GM21360 (cell line): ENCODE results near the gene MINDY3.
A peak's percentile ranks its signal among the peaks of the same experiment; 100 is the strongest.
"Not testable (repeated sequence)": the region's sequence is repeated elsewhere in the genome, so short reads cannot be mapped to it uniquely, and the experiment has no call there.

Experiments used
- ATAC-seq: cut with Tn5 transposase; IDR thresholded peaks from one replicate; pipeline ENCODE4 v1.9.1; 2021; ENCODE audit warnings: mild to moderate bottlenecking, moderate library complexity; ENCODE audit not compliant: unreplicated experiment

MINDY3 gene

DNA sequence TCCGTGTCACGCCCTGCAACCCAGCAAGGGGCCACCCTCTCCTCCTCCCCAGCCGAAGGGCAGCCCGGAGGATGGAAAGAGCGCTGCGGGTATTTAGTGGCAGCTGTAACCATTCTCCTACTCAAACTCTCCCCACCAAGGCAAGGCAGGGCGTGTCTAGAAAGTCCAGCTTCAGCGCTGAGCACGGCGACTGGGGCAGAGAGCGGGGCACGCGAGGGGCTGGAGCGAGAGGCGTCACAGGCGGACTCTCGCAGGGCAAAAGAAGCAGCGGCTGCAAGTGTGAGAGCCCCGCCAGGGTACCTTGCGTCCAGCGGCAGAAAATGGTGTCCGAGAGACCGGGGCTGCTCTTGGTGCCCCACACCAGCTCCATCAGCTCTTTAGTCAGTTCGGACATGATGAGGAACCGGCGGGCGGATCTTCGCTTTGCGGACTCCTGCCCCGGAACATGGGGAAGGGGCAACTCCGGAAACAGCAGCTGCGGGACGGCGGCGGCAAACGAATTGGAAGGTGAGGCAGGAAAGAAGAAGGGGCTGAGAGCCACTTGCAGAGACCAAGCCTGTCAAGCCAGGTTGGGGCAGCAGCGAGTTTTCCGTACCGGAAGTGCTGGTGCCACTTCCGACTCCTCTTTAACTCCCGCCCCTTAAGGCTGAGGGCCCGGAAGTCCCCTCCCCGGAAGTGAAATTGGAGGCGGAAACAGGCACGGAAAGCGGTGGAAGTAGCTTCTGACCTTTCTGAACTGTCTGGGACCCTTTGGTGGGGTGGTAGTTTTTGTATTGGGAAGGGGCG is at the start of gene MINDY3:
TSS of gene MINDY3 (minus strand) at position 602 of the 786 bp plus-strand sequence. CDS start at position 394, 208 bp downstream.
- ATAC-seq: peak; percentile 83

DNA sequence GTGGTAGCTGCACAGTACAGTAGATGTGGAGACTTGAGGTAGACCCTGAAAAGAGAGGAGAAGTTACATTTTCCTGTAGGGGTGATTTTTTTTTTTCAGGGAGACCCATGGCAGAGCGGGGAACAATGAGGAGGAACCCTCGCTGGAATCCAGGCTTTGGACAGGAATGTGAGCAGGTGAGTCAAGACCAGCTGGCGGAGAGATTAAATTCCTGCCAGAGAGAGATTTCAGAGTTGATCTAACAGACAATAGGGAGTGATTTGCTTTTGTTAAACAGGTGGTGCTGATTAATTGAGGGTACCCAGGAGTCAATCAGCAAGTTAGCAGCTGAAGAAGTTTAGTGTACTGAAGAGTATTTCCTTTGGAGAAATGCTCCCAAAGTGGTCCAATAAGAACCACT is 41.6 kb upstream of the MINDY3 start:
- ATAC-seq: no peak

DNA sequence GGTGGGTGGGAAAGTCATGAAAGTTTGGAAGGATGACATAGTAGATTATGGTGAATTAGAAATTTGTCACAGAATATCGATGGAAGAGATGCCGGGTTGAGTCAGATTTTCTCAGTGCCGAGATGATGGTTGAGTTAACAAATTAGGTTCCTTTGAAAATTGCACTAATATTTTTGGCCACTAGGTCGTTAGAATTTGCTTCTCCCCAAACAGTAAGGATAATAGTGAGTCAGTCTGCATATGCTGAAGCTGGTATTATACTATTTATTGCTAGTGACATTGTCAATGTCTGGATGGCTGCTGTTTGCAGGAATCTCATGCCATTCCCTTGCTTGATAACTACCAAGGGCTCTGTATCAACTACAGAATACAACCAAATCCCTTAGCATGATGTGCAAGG is 37.7 kb upstream of the MINDY3 start:
- ATAC-seq: no peak

DNA sequence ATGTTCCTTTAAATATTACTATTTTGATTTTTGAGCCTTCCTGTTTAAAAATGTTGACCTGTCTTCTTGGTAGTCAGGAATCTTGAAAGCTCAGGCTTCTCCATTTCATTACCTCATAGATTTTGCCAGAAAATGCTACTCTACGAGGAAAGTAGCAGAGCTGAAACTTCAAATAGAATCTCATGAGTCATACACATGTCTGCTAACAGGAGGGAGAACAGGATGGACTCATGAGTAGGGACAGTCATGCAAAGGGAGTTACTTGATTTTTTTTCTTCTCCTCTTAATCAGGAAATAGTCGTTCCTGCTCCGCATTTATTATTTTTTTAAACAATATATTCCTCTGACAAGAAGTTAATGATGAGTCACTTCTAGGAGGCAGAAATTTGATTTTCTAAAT is 37.0 kb upstream of the MINDY3 start:
- no peak for ATAC-seq

DNA sequence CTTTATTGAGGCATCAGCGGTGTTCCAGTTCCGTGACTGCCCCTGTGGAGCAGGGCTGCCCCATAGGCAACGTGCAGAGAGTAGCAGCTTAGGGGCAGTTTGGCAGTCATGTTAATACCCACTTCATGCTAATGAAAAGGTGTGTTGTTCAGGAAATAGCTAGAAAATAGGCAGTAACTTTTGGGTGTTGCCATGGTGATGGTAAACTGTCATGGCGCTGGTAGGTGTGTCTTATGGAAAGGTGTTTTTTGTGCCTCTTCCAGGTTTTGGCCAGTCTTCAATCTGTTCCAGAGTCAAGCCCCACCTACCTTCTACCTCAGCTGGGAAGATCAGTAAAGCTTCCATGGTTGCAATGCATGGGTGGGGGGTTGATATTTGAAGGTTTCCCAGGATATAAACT is 36.3 kb upstream of the MINDY3 start:
- no peak for ATAC-seq

DNA sequence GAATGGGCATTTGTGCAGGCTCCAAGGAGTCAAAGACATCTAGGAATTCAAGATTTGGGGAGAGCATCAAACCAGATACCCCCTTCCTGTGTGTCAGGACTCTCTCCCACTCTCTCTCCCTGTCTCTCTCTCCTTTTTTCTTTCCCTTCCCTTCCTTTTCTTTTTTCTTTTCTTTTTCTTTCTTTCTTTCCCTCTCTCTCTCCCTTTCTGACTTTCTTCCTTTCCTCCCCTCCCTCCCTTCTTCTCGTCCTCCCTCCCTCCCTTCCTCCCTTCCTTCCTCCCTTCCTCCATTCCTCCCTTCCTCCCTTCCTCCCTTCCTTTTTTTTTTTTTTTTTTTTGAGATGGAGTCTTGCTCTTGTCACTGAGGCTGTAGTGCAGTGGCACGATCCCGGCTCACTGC is 24.1 kb upstream of the MINDY3 start:
- ATAC-seq: no peak

DNA sequence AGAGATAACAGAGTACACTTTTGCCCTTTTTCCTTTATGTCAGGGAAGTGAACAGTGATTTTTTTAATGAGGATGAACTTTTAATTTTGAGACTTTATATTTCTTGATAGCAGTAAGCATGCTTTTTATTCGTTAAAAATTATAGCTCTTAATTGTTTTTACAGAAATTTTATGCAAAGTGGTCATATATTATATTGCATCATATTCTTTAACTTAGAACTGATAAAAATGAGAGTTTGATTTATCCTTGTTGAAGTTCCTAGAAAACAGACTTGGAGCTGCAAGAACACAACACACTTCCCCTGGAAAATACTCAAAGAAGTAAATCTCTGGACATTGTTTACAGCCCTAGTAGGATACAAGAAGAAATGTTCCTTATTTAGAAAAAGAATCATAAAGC is 21.2 kb upstream of the MINDY3 start:
- no peak for ATAC-seq

DNA sequence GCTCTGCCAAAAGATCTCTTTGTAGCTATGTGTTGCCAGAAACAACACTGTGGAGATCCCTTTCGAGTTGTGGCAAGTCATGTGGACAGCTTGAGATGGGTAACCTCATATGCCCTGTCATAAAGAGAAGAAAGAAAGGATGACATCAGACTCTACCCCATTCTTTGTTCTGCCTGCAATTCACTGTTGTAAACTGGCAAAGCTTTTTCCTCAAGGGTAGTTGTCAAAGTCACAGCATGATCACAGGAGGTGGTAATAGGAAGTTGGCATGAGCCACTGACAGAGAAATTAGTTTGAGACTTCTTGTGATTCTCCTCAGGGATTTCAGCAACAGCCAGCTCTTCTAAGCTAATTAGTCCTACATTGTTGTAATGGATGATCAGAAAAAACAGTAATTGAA is 19.4 kb upstream of the MINDY3 start:
- ATAC-seq: no peak

DNA sequence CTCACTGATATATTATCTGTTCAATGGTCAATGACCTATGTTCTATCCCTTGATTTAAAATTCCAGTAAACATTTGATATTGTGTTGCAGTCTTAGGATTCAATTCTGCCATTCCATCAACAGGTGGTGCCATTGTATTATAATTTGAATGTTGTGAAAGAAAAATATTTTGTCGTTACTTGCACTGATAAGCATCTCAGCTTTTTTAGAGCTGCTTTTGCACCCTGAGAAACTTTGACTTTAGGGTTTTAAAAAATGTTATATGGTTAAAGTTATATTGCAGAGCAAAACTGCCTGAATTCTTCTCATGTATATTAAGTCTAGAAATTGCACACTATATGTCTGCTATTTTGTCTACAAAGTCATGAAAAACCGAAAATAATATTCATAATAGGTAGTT is 18.8 kb upstream of the MINDY3 start:
- ATAC-seq: no peak

DNA sequence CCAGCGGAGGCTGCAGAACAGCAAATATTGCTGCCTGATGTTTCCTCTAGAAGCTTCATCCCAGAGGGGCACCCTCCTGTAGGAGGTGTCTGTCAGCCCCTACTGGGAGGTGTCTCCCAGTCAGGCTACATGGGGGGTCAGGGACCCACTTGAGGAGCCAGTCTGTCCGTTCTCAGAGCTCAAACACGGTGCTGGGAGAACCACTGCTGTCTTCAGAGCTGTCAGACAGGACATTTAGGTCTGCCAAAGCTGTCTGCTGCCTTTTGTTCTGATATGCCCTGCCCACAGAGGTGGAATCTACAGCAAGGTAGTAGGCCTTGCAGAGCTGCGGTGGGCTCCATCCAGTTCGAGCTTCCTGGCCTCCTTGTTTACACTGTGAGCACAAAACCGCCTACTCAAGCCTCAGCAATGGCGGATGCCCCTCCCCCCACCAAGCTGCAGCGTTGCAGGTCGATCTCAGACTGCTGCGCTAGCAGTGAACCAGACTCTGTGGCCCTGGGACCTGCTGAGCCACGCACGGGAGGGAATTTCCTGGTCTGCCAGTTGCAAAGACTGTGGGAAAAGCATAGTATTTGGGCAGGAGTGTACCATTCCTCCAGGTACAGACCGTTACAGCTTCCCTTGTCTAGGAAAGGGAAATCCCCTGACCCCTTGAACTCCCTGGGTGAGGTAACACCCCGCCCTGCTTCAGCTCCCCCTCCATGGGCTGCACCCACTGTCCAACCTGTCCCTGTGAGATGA is 17.7 kb upstream of the MINDY3 start:
- no peak for ATAC-seq

DNA sequence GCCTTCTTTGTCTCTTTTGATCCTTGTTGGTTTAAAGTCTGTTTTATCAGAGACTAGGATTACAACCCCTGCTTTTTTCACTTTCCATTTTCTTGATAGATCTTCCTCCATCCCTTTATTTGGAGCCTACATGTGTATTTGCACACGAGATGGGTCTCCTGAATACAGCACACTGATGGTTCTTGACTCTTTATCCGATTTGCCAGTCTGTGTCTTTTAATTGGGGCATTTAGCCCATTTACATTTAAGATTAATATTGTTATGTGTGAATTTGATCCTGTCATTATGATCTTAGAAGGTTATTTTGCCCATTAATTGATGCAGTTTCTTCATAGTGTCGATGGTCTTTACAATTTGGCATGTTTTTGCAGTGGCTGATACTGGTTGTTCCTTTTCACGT is 16.0 kb upstream of the MINDY3 start:
- ATAC-seq: not testable (repeated sequence)

DNA sequence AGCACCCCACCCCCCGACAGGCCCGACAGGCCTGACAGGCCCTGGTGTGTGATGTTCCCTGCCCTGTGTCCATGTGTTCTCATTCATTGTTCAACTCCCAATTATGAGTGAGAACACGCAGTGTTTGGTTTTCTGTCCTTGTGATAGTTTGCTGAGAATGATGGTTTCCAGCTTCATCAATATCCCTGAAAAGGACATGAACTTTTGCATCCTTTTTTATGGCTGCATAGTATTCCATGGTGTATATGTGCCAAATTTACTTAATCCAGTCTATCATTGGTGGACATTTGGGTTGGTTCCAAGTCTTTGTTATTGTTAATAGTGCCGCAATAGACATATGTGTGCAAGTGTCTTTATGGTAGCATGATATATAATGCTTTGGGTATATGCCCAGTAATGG is 12.3 kb upstream of the MINDY3 start:
- ATAC-seq: not testable (repeated sequence)

DNA sequence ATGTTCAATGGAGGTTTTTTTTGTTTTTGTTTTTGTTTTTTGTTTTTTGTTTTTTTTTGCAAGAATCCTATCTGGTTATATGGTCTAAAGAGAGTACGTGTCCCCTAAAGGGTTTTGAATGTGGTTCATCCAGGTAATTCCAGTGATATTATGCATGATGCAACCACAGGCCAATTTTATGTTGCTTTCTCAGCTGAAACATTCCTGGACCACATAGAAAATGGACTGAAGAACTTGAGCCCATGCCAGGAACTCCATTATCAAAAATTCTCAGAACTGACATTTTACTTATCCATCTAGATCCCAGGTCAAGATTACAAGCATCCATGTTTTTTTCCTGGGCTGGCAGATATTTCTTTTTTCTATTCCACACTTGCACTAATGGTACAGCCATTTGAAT is 11.5 kb upstream of the MINDY3 start:
- ATAC-seq: no peak

DNA sequence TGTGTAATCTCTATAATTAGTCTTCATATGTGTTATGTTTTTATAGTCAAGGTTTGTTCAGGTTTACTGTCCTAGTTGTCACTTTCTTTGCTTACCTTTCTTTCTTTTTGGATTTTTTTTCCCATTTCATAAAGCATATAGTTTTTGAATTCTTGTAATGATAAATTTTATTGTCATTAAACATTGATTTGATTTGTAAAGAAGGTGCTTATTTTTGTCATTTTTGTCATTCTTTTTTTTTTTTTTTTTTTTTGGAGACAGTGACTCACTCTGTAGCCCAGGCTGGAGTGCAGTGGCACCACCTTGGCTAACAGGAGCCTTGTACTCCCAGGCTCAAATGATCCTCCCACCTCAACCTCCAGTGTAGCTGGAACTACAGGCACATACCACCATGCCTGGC is 9.6 kb upstream of the MINDY3 start:
- ATAC-seq: no peak

DNA sequence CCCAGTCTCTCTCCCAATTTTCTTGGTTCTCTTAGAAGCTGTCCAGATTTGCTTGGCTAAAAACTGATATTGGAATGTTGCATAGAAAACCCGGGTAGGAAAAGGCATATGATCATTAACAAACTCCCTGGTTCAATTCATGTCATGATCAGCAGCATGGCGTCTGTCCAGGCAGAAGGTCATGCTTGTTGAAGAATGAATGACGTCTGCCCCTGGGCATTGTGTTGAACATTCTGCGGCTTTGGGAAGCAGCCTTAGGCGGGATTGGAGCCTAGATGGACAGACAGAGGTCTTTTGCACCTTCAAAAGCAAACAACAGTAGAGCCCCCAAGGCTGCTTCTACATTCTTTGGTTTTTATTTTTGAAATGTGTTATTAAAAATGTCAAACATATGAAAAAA is 7.7 kb upstream of the MINDY3 start:
- ATAC-seq: no peak

DNA sequence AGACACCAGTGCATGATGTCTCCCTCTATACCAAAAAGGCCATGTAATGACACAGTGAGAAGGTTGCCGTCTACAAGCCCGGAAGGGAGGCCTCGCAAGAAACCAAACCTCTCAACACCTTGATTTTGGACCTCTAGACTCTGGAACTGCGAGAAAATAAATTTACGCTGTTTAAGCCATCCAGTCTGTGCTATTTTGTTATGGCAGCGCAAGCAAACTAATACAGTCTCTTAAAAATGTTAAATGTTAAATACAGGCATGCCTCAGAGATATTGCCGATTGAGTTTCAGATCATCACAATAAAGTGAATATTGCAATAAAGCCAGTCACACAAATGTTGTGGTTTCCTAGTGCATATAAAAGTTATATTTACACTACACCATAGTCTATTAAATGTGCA is 5.0 kb upstream of the MINDY3 start:
- no peak for ATAC-seq

DNA sequence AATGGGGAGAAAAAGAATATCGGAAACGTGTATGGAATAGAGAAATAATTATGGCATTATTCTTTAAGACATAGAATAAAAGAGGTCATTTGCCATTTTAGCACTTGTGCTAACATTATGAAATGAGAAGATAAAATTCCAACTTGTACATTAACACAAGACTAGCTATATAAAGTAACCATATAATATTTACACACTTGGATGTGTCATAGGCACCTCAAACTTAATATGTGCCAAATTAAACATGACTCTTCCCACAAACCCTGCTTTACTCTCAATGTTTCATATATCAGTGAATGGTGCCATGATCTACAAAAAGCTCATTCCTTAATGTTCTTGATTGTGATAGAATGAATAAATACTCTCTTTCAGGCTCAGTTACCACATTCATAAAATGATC is 4.1 kb upstream of the MINDY3 start:
- no peak for ATAC-seq

DNA sequence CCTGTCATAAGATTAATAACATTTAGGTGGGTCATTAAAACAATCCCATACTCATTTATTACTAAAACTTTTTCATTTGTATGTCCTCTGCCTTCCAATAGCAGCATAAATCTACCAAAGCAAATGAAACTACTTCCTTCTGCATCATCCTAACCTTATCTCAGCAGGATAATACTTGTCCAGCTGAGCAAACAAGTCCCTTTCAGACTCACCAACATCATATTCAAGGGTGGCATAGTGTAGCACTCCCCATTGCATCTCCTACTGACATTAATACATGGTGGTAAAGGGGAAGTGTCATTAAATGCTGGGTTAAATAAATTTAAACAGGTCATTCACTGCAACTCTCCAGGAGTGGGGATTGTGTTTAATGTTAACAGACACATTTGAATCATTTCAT is 3.4 kb upstream of the MINDY3 start:
- no peak for ATAC-seq

DNA sequence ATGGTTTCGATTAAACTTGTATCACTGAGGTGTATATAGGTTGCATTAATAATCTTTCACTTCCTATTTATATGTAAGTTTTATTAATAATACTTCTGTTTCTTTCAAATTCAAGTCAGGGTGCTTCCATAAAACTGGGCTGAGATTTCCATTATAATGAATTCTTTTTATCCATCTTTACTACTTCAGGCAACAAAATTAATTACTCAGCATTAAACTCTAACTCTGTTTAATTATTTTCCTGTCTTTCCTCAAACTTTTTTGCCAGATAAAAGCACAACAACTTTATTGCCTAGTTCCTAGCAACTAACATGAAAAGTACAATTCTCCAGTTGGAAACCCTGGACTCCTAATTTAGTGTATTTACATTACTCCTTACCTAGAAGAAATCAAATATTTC is 3.0 kb upstream of the MINDY3 start:
- no peak for ATAC-seq

DNA sequence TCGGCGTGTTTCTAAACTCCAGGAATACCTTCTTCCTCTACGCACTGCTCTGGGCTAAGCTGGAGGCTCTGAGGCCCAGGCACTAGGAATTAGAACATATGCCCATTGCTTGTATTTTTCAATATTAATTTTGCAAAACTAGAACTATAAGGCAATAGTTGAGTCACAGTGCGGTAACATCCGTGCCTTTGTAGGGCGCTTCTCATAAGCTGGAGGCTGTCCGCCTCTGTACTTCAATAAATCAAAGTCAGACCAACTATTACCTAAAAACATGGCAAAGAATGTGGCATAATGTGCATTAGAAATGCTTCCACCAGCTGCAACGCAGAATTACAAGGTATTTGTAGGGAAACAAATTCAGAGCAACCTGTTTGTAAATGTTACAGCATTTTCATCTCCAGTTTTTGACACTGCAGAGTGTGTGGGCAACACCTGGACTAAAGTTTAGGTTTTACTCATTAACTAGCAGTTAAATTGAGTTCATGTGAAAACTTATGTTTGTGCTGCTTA is 440 bp upstream of the MINDY3 start:
- ATAC-seq: no peak

DNA sequence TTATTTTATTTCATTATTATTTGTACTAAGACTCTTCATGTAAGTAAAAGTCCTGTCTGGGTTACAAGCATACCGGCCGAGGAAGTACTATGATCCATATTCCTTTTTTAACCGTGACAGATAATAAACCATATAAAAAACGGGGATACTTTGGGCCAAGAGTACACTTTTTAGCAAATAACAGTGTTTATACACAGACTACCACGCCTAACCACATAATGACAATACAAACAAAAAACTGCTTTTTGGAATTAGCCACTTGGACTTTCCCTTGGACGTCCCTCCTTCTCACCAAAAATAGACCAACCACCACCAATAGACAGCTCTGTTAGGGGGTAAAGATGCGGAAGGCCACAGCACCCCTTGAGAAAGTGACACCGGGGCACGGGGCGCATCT is 800 bp downstream of the MINDY3 start:
- ATAC-seq: peak; percentile 57

DNA sequence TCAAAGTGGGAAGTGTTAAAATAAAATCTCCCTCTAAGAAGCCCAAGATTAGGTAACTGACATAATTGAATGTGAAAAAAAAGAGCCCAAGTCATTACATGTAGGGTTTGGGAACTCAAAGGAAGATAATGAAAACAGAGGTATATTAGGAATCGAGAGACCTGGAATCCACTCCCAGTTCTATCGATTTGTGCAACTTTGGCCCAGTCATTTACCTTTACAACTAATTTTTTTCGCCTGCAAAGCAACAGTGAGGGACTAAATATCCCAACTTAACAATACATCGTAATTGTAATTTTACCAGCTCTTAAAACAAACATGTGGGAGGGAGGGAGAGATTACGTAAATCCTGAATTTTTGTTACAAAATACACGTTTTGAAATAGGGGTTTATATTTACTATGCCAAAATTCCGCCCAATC is 1.4 kb downstream of the MINDY3 start:
- ATAC-seq: no peak
